Loucy (cell line): ENCODE results near the gene PTPRT.

Source experiments
- EZH2phosphoT487 ChIP-seq: fragments of 200-600 bp; IDR thresholded peaks from 2 replicates; pipeline ENCODE4 v1.6.1; 2018; ENCODE audit warnings: antibody characterized with exemption, mild to moderate bottlenecking, moderate library complexity, borderline replicate concordance
- TF ChIP-seq, protein P1 (sequence below): fragments of 200-600 bp; sonication (generic); conservative IDR thresholded peaks from 2 replicates; pipeline ENCODE4 v1.5.1; 2014; ENCODE audit warnings: mild to moderate bottlenecking, antibody characterized with exemption, low read length

DNA sequence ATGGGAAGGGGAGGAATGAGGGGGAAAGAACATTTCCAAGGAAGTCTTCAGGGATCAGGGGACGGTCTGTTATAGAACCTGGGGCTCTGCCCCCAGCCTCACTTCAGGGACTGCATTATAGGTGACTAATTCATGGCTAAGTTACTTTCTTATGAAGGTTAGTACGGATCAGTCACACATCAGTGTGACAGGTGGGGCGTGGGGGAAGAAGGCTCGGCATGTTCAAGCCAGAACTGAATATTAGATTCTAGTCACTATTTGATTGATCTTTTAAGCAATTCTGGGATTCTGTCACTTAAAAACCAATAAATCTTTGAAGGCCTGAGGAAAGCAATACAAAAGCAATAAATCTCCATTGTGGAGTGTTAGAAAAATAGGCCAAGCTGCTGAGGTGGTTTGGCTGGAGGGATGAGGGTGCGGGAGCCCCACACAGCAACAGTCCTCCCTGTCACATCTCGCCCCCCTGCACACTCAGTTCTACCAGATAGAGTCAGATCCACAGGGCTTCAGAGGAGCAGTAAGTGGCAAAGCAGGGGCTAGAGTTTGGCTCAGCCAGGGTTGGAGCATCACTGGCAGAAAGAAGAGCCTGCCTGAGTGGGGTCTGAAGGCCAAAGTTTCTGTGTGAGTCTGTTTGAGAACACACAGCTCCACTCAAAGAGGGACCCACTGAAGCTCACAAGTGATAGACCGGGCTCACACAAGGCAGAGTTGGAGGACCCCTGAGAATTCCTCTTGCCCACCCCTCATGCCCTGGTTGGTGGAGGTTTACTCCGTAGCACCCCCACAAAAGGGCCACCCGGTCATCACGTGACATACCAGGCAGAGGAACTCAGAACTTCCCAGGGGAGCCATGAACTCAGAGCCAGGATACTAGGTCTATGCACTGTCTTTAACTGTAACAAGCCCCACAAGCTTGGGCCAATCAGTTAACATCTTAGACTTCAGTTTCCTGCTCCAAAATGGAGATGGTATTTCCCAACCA, 843.2 kb downstream of the PTPRT start:
- TF ChIP-seq, protein P1, sequence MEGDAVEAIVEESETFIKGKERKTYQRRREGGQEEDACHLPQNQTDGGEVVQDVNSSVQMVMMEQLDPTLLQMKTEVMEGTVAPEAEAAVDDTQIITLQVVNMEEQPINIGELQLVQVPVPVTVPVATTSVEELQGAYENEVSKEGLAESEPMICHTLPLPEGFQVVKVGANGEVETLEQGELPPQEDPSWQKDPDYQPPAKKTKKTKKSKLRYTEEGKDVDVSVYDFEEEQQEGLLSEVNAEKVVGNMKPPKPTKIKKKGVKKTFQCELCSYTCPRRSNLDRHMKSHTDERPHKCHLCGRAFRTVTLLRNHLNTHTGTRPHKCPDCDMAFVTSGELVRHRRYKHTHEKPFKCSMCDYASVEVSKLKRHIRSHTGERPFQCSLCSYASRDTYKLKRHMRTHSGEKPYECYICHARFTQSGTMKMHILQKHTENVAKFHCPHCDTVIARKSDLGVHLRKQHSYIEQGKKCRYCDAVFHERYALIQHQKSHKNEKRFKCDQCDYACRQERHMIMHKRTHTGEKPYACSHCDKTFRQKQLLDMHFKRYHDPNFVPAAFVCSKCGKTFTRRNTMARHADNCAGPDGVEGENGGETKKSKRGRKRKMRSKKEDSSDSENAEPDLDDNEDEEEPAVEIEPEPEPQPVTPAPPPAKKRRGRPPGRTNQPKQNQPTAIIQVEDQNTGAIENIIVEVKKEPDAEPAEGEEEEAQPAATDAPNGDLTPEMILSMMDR, result no peak
- no peak for TF ChIP-seq EZH2phosphoT487
